CD4-positive, alpha-beta T cell (primary cell): ENCODE data around the gene ARNT2. TPM values are rescaled to one million over a fixed set of nuclear protein-coding genes. Genes with fewer than 3 reads are reported as not detected.

Experiments used
- ATAC-seq: fragments of 200-7000 bp; cut with Tn5 transposase; one replicate; pipeline ENCODE4 v1.10.0; 2022; ENCODE audit warnings: mild to moderate bottlenecking; ENCODE audit not compliant: poor library complexity
- CTCF ChIA-PET: fragments of 350-600 bp; sonication (Branson Sonifier 250); formaldehyde crosslinking; loops from one replicate; lab custom pipeline; 2021; ENCODE audit warnings: antibody characterized with exemption, inconsistent platforms; lab: Charles Lee
- POLR2A ChIA-PET: fragments of 350-600 bp; sonication (Branson Sonifier 250); formaldehyde crosslinking; loops from one replicate; lab custom pipeline; 2021; ENCODE audit warnings: antibody characterized with exemption, inconsistent platforms; lab: Charles Lee
- DNase-seq, 14 experiments: peaks; one replicate each; pipeline ENCODE4 v3.0.0-alpha.2; 2013 to 2020; ENCODE audit warnings: mixed read lengths in 2 of 14
- H3K27ac ChIP-seq, 2 donors: one replicate each; pipeline versions ENCODE4 v1.5.1 to v1.7.0; 2013; ENCODE audit warnings: low read length in 2 of 2, low read depth in 1 of 2, mild to moderate bottlenecking in 1 of 2
- H3K27me3 ChIP-seq, 2 experiments: 1 replicate in 1 of 2; 2 replicates in 1 of 2; pipeline versions ENCODE4 v1.6.1 to v1.7.0; 2013; ENCODE audit warnings: low read length in 2 of 2, control low read depth in 1 of 2, mild to moderate bottlenecking in 1 of 2, moderate library complexity in 1 of 2; ENCODE audit not compliant: insufficient read depth in 2 of 2, control insufficient read depth in 1 of 2
- H3K36me3 ChIP-seq: one replicate; pipeline ENCODE4 v1.6.1; 2013; ENCODE audit warnings: low read length, control low read depth; ENCODE audit not compliant: insufficient read depth
- H3K4me1 ChIP-seq: one replicate; pipeline ENCODE4 v1.6.1; 2013; ENCODE audit warnings: low read length, control low read depth; ENCODE audit not compliant: insufficient read depth
- H3K4me3 ChIP-seq: one replicate; pipeline ENCODE4 v1.5.1; 2013; ENCODE audit warnings: mild to moderate bottlenecking, low read length, moderate library complexity
- H3K9me3 ChIP-seq, 2 experiments: 1 replicate in 1 of 2; 2 replicates in 1 of 2; pipeline versions ENCODE4 v1.6.1 to v1.7.0; 2013; ENCODE audit warnings: low read length in 2 of 2, mild to moderate bottlenecking in 2 of 2, control low read depth in 1 of 2, moderate library complexity in 1 of 2; ENCODE audit not compliant: control insufficient read depth in 1 of 2, insufficient read depth in 1 of 2
- H3K27ac Mint-ChIP-seq: one replicate; pipeline ENCODE4 v1.8.0; 2020; ENCODE audit warnings: mixed read lengths
- H3K27me3 Mint-ChIP-seq: one replicate; pipeline ENCODE4 v1.8.0; 2021; ENCODE audit warnings: mixed read lengths
- H3K36me3 Mint-ChIP-seq: one replicate; pipeline ENCODE4 v1.8.0; 2021; ENCODE audit warnings: low read depth, mixed read lengths
- H3K4me1 Mint-ChIP-seq: one replicate; pipeline ENCODE4 v1.8.0; 2021; ENCODE audit warnings: low read depth, mixed read lengths
- H3K4me3 Mint-ChIP-seq: one replicate; pipeline ENCODE4 v1.8.0; 2020; ENCODE audit warnings: mild to moderate bottlenecking, mixed read lengths
- H3K9me3 Mint-ChIP-seq: one replicate; pipeline ENCODE4 v1.8.0; 2020; ENCODE audit warnings: mixed read lengths
- CTCF ChIP-seq: fragments of 200-600 bp; IDR thresholded peaks from one replicate; pipeline ENCODE4 v1.8.0; 2022; ENCODE audit warnings: antibody characterized with exemption, mild to moderate bottlenecking
- intact Hi-C, 2 experiments: fragments of 100-400 bp; cut with DNase I in 1 of 2; cut with micrococcal nuclease in 1 of 2; formaldehyde crosslinking; loops; one replicate each; pipeline versions ENCODE4 v1.15.1 to v1.9.0; 2023 to 2025; cut with DNase I, micrococcal nuclease
- total RNA-seq, 174 experiments: library from RNA in 2 of 174; stranded (reverse) in 2 of 174; gene quantifications; one replicate each; pipeline ENCODE4 v1.2.3 and lab custom pipeline; 2021 to 2026

The ARNT2 gene
- total RNA-seq, 2 experiments from 2014 or later = not detected

GRCh38 chr15:80558631-80559319 lies 154.6 kb downstream of the ARNT2 start:
- H3K27ac ChIP-seq = no peak overlapping the region
- no peaks in the 10 kb centered on the region for H3K36me3 ChIP-seq
- no peak for DNase-seq
- Mint-ChIP-seq H3K4me1 (no peaks in the 10 kb centered on the region), H3K4me3 (no peak overlapping the region), H3K27me3 (peaks cover 24% of the 10 kb centered on the region), H3K36me3 (no peaks in the 10 kb centered on the region), H3K9me3 (no peaks in the 10 kb centered on the region), H3K27ac (no peak overlapping the region)
- intact Hi-C loops = loop anchor here in 1 of 2 experiments (10.0 kb wide), 1 partner anchor 64 kb away; no protein-coding TSS in a partner anchor
- POLR2A ChIA-PET = no interaction called here
- no peaks in the 10 kb centered on the region for H3K4me1 ChIP-seq
- TF ChIP-seq CTCF = no peak
- H3K4me3 ChIP-seq = no peak overlapping the region
- no peak for ATAC-seq
- CTCF ChIA-PET = interaction anchor here (0.7 kb wide), 1 partner anchor 132 kb away, joined by 3 read pairs; no protein-coding TSS in a partner anchor
- no peaks in the 10 kb centered on the region for H3K9me3 ChIP-seq
- H3K27me3 ChIP-seq = peaks cover 0 to 2% of the 10 kb centered on the region in 2 experiments

- no peak for ATAC-seq
- H3K4me1 Mint-ChIP-seq = no peaks in the 10 kb centered on the region
- H3K27ac Mint-ChIP-seq = no peak overlapping the region
- intact Hi-C loops = loop anchor here in 1 of 2 experiments (10.0 kb wide), 1 partner anchor 65 kb away; no protein-coding TSS in a partner anchor
- ChIA-PET POLR2A (no interaction called here), CTCF (no interaction called here)
- TF ChIP-seq CTCF = no peak
- no peak overlapping the region for H3K4me3 Mint-ChIP-seq
- peaks cover 24% of the 10 kb centered on the region for H3K27me3 Mint-ChIP-seq
- no peak for DNase-seq
- Histone ChIP-seq H3K4me3 (no peak overlapping the region), H3K36me3 (no peaks in the 10 kb centered on the region), H3K9me3 (no peaks in the 10 kb centered on the region), H3K4me1 (no peaks in the 10 kb centered on the region), H3K27ac (no peak overlapping the region), H3K27me3 (peaks cover 0 to 2% of the 10 kb centered on the region in 2 experiments)
- H3K36me3 Mint-ChIP-seq = no peaks in the 10 kb centered on the region
- H3K9me3 Mint-ChIP-seq = no peaks in the 10 kb centered on the region
Measured at GRCh38 chr15:80559320-80559693, 155.1 kb downstream of the ARNT2 start.

- no peaks in the 10 kb centered on the region for H3K9me3 Mint-ChIP-seq
- POLR2A ChIA-PET = no interaction called here
- intact Hi-C loops = loop anchor here in 1 of 2 experiments (10.0 kb wide), 1 partner anchor 65 kb away; no protein-coding TSS in a partner anchor
- peaks cover 24% of the 10 kb centered on the region for H3K27me3 Mint-ChIP-seq
- H3K36me3 Mint-ChIP-seq = no peaks in the 10 kb centered on the region
- no peaks in the 10 kb centered on the region for H3K36me3 ChIP-seq
- no peak overlapping the region for H3K27ac Mint-ChIP-seq
- no peaks in the 10 kb centered on the region for H3K9me3 ChIP-seq
- no peak for DNase-seq
- H3K27me3 ChIP-seq = peaks cover 0 to 2% of the 10 kb centered on the region in 2 experiments
- H3K27ac ChIP-seq = no peak overlapping the region
- CTCF ChIA-PET = no interaction called here
- no peaks in the 10 kb centered on the region for H3K4me1 ChIP-seq
- no peak for ATAC-seq
- no peak for TF ChIP-seq CTCF
- no peak overlapping the region for H3K4me3 ChIP-seq
- no peaks in the 10 kb centered on the region for H3K4me1 Mint-ChIP-seq
- H3K4me3 Mint-ChIP-seq = no peak overlapping the region
Measured at GRCh38 chr15:80559761-80560160, 155.6 kb downstream of the ARNT2 start.
